HCT116 (cell line): ENCODE data around the gene C2orf76. TPM values are rescaled to one million over a fixed set of nuclear protein-coding genes. Genes with fewer than 3 reads are reported as not detected.

Experiments
- ATAC-seq: fragments of 200-7000 bp; cut with Tn5 transposase; 2 replicates; pipeline ENCODE4 v1.9.1; 2020; ENCODE audit warnings: mild to moderate bottlenecking, moderate library complexity
- BruUV-seq: library from RNA; stranded (reverse); fragments of 400-500 nt; replicated peaks from 2 replicates; lab custom pipeline; 2021; lab: Mats Ljungman, UMichigan
- CTCF ChIA-PET: fragments of 300-600 bp; sonication (Branson Sonifier 250); formaldehyde crosslinking; loops from one replicate; lab custom pipeline; 2021; ENCODE audit warnings: antibody characterized with exemption; lab: Charles Lee
- POLR2A ChIA-PET: fragments of 300-600, 350-600 bp; sonication (Branson Sonifier 250); formaldehyde crosslinking; loops from one replicate; lab custom pipeline; 2021; ENCODE audit warnings: antibody characterized with exemption; lab: Charles Lee
- RAD21 ChIA-PET, 2 experiments: fragments of 300-600 bp; sonication (Branson Sonifier 250); formaldehyde crosslinking; loops; one replicate each; lab custom pipeline; 2023; ENCODE audit warnings: low total read pairs in 2 of 2; ENCODE audit not compliant: uncharacterized antibody in 2 of 2, unreplicated experiment in 2 of 2, low non-redundant PET in 1 of 2; lab: Charles Lee
- DNase-seq: peaks from one replicate; pipeline ENCODE4 v3.0.0-alpha.2; 2010; ENCODE audit warnings: low read depth, low spot score
- H2AFZ ChIP-seq: fragments of 200-600 bp; shearing (Covaris generic), sonication (generic); 2 replicates; pipeline ENCODE4 v1.6.1; 2017; ENCODE audit warnings: low read depth, mixed run types, mixed read lengths, antibody characterized with exemption, low read length; ENCODE audit not compliant: poor library complexity, severe bottlenecking
- H3K27ac ChIP-seq: 2 replicates; pipeline ENCODE4 v1.5.1; 2012; ENCODE audit warnings: low read depth, low read length
- H3K27me3 ChIP-seq: fragments of 200-600 bp; sonication (generic); 2 replicates; pipeline ENCODE4 v1.6.1; 2016; ENCODE audit warnings: mixed run types, low read length, mixed read lengths; ENCODE audit not compliant: insufficient read depth
- H3K36me3 ChIP-seq, 2 experiments: fragments of 200-500 bp in 1 of 2; fragments of 200-600 bp in 1 of 2; sonication (Bioruptor generic) in 1 of 2; sonication (generic) in 1 of 2; 2 replicates each; pipeline versions ENCODE4 v1.5.1 to v1.6.1; 2014 to 2016; ENCODE audit warnings: low read length in 2 of 2, inconsistent platforms in 1 of 2, mixed read lengths in 1 of 2, mixed run types in 1 of 2; ENCODE audit not compliant: insufficient read depth in 2 of 2, control insufficient read depth in 1 of 2
- H3K4me1 ChIP-seq, 2 experiments: fragments of 200-600 bp in 1 of 2; sonication (generic) in 1 of 2; 2 replicates each; pipeline versions ENCODE4 v1.5.1 to v1.6.1; 2012 to 2017; ENCODE audit warnings: low read length in 2 of 2, inconsistent platforms in 1 of 2, mild to moderate bottlenecking in 1 of 2, mixed read lengths in 1 of 2, mixed run types in 1 of 2, moderate library complexity in 1 of 2; ENCODE audit not compliant: insufficient read depth in 2 of 2, control insufficient read depth in 1 of 2
- H3K4me2 ChIP-seq: fragments of 200-600 bp; sonication (generic); 2 replicates; pipeline ENCODE4 v1.6.1; 2017; ENCODE audit warnings: mixed run types, low read length, mixed read lengths
- H3K4me3 ChIP-seq, 2 experiments: fragments of 200-600 bp in 1 of 2; sonication (generic) in 1 of 2; replicated peaks in 1 of 2; 2 replicates each; pipeline ENCODE4 v1.5.1; 2011 to 2016; ENCODE audit warnings: low read length in 2 of 2, control low read depth in 1 of 2, low read depth in 1 of 2, mild to moderate bottlenecking in 1 of 2, mixed read lengths in 1 of 2, mixed run types in 1 of 2
- H3K79me2 ChIP-seq: fragments of 200-600 bp; sonication (generic); 2 replicates; pipeline ENCODE4 v1.6.1; 2017; ENCODE audit warnings: mild to moderate bottlenecking, mixed run types, low read length, moderate library complexity, mixed read lengths; ENCODE audit not compliant: insufficient read depth
- H3K9ac ChIP-seq: fragments of 200-600 bp; sonication (generic); 2 replicates; pipeline ENCODE4 v1.6.1; 2016; ENCODE audit warnings: low read length, mixed read lengths
- H3K9me2 ChIP-seq: fragments of 200-600 bp; sonication (generic), shearing (Covaris generic); 2 replicates; pipeline ENCODE4 v1.6.1; 2017; ENCODE audit warnings: mixed run types, mild to moderate bottlenecking, moderate library complexity; ENCODE audit not compliant: insufficient read depth
- H3K9me3 ChIP-seq, 2 experiments: fragments of 200-500 bp in 1 of 2; fragments of 200-600 bp in 1 of 2; sonication (Bioruptor generic) in 1 of 2; sonication (generic) in 1 of 2; 2 replicates each; pipeline ENCODE4 v1.6.1; 2014 to 2017; ENCODE audit warnings: low read length in 2 of 2, mixed read lengths in 2 of 2, inconsistent platforms in 1 of 2, low read depth in 1 of 2, mild to moderate bottlenecking in 1 of 2, mixed run types in 1 of 2, moderate library complexity in 1 of 2; ENCODE audit not compliant: control insufficient read depth in 1 of 2, insufficient read depth in 1 of 2
- H4K20me1 ChIP-seq: fragments of 200-600 bp; sonication (generic), shearing (Covaris generic); 2 replicates; pipeline ENCODE4 v1.6.1; 2017; ENCODE audit warnings: mixed run types, mild to moderate bottlenecking, moderate library complexity; ENCODE audit not compliant: insufficient read depth
- CBX3 ChIP-seq: IDR thresholded peaks from 2 replicates; pipeline ENCODE4 v1.6.1; 2012; ENCODE audit warnings: low read depth
- CEBPB ChIP-seq: IDR thresholded peaks from 2 replicates; pipeline ENCODE4 v1.6.1; 2012; ENCODE audit warnings: low read depth
- EZH2phosphoT487 ChIP-seq: fragments of 200-600 bp; IDR thresholded peaks from 2 replicates; pipeline ENCODE4 v1.6.1; 2018; ENCODE audit warnings: antibody characterized with exemption, borderline replicate concordance
- JUND ChIP-seq: IDR thresholded peaks from 2 replicates; pipeline ENCODE4 v1.6.1; 2012
- POLR2A ChIP-seq: IDR thresholded peaks from 2 replicates; pipeline ENCODE4 v1.7.0; 2011; ENCODE audit warnings: borderline replicate concordance; ENCODE audit not compliant: insufficient read depth, insufficient read length; ENCODE audit errors: extremely low read depth
- POLR2AphosphoS5 ChIP-seq: IDR thresholded peaks from 2 replicates; pipeline ENCODE4 v1.6.1; 2011; ENCODE audit warnings: mild to moderate bottlenecking, low read depth, low read length, moderate library complexity
- RAD21 ChIP-seq: IDR thresholded peaks from 2 replicates; pipeline ENCODE4 v1.6.1; 2012; ENCODE audit warnings: low read depth, mild to moderate bottlenecking
- SP1 ChIP-seq: IDR thresholded peaks from 2 replicates; pipeline ENCODE4 v1.6.1; 2012; ENCODE audit warnings: low read depth
- SRF ChIP-seq: IDR thresholded peaks from 2 replicates; pipeline ENCODE4 v1.6.1; 2012; ENCODE audit warnings: low read depth
- TCF7L2 ChIP-seq: IDR thresholded peaks from 2 replicates; pipeline ENCODE4 v1.7.0; 2011; ENCODE audit warnings: borderline replicate concordance, inconsistent platforms; ENCODE audit not compliant: insufficient read depth, insufficient read length; ENCODE audit errors: extremely low read depth
- YY1 ChIP-seq: IDR thresholded peaks from 2 replicates; pipeline ENCODE4 v1.6.1; 2011; ENCODE audit warnings: low read length, low read depth, moderate library complexity, mild to moderate bottlenecking; ENCODE audit not compliant: insufficient replicate concordance; ENCODE audit errors: extremely low read depth
- ZNF274 ChIP-seq: fragments of 200-500 bp; sonication (Bioruptor generic); IDR thresholded peaks from 2 replicates; pipeline ENCODE4 v1.6.1; 2014; ENCODE audit warnings: mild to moderate bottlenecking, low read depth, low read length, inconsistent platforms
- intact Hi-C: fragments of 100-400 bp; cut with micrococcal nuclease; formaldehyde crosslinking; loops from 2 replicates; pipeline ENCODE4 v1.10.0; 2022
- total RNA-seq: library from RNA; stranded (reverse); gene quantifications from one replicate; pipeline ENCODE4 v1.2.1, GENCODE V29; 2021; ENCODE audit not compliant: unreplicated experiment
- TF ChIP-seq, protein P1 (sequence below): IDR thresholded peaks from 2 replicates; pipeline ENCODE4 v1.6.1; 2012
- TF ChIP-seq, protein P2 (sequence below): IDR thresholded peaks from 2 replicates; pipeline ENCODE4 v1.6.1; 2012
- TF ChIP-seq, protein P3 (sequence below): IDR thresholded peaks from 2 replicates; pipeline ENCODE4 v1.6.1; 2012; ENCODE audit warnings: low read depth

C2orf76 gene
- total RNA-seq, 1 experiment from 2014 or later: 10.5 TPM

DNA sequence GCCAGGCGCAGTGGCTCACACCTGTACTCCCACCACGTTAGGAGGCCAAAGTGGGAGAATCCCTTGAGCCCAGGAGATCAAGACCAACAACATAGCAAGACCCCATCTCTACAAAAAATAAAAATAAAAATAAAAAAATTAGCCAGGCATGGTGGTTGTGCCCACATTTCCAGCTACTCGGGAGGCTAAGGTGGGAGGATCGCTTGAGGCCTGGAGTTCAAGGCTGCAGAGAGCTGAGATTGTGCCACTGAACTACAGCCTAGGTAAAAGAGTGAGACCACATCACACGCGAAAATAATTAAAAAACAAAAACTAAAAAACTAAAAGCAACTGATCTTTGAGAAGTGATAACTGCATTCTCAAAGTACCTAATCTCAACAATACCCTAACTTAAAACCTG is 1.8 kb downstream of the C2orf76 start:
- Histone ChIP-seq H3K4me1 (peaks cover 13 to 17% of the 10 kb centered on the region in 2 experiments), H3K4me3 (no peak overlapping the region), H3K9ac (no peak overlapping the region), H3K9me3 (no peaks in the 10 kb centered on the region), H2AFZ (no peak overlapping the region), H3K36me3 (peaks cover 10 to 11% of the 10 kb centered on the region in 2 experiments; a peak in 3 of 4 replicates), H3K27ac (no peak overlapping the region), H3K4me2 (peak overlapping the region; percentile 98; the same call in 1 of the 2 replicates), H3K79me2 (peaks cover 38% of the 10 kb centered on the region), H4K20me1 (no peaks in the 10 kb centered on the region), H3K9me2 (no peaks in the 10 kb centered on the region), H3K27me3 (no peaks in the 10 kb centered on the region)
- ChIA-PET POLR2A (no interaction called here), RAD21 (no interaction called here), CTCF (no interaction called here)
- ATAC-seq (no peak), DNase-seq (no peak)
- intact Hi-C loops: no loop called here
- no TSS peak for BruUV-seq
- no peak for TF ChIP-seq SRF
- TF ChIP-seq JUND: no peak
- no peak for TF ChIP-seq RAD21
- TF ChIP-seq, protein P1, sequence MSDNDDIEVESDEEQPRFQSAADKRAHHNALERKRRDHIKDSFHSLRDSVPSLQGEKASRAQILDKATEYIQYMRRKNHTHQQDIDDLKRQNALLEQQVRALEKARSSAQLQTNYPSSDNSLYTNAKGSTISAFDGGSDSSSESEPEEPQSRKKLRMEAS: no peak
- TF ChIP-seq POLR2AphosphoS5: no peak
- TF ChIP-seq SP1: no peak
- no peak for TF ChIP-seq EZH2phosphoT487
- TF ChIP-seq YY1: no peak
- TF ChIP-seq CBX3: no peak
- TF ChIP-seq CEBPB: no peak
- TF ChIP-seq, protein P2, sequence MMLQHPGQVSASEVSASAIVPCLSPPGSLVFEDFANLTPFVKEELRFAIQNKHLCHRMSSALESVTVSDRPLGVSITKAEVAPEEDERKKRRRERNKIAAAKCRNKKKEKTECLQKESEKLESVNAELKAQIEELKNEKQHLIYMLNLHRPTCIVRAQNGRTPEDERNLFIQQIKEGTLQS: no peak
- TF ChIP-seq ZNF274: no peak
- TF ChIP-seq, protein P3, sequence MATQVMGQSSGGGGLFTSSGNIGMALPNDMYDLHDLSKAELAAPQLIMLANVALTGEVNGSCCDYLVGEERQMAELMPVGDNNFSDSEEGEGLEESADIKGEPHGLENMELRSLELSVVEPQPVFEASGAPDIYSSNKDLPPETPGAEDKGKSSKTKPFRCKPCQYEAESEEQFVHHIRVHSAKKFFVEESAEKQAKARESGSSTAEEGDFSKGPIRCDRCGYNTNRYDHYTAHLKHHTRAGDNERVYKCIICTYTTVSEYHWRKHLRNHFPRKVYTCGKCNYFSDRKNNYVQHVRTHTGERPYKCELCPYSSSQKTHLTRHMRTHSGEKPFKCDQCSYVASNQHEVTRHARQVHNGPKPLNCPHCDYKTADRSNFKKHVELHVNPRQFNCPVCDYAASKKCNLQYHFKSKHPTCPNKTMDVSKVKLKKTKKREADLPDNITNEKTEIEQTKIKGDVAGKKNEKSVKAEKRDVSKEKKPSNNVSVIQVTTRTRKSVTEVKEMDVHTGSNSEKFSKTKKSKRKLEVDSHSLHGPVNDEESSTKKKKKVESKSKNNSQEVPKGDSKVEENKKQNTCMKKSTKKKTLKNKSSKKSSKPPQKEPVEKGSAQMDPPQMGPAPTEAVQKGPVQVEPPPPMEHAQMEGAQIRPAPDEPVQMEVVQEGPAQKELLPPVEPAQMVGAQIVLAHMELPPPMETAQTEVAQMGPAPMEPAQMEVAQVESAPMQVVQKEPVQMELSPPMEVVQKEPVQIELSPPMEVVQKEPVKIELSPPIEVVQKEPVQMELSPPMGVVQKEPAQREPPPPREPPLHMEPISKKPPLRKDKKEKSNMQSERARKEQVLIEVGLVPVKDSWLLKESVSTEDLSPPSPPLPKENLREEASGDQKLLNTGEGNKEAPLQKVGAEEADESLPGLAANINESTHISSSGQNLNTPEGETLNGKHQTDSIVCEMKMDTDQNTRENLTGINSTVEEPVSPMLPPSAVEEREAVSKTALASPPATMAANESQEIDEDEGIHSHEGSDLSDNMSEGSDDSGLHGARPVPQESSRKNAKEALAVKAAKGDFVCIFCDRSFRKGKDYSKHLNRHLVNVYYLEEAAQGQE: no peak
- no peak for TF ChIP-seq TCF7L2
- no peak for TF ChIP-seq POLR2A
